GM12878 (cell line): ENCODE results near the gene TATDN2. TPM values are rescaled to one million over a fixed set of nuclear protein-coding genes. Genes with fewer than 3 reads are reported as not detected.

ENCODE experiments used
- JUNB ChIP-seq: IDR thresholded peaks from 2 replicates; pipeline ENCODE4 v1.6.1; 2016; ENCODE audit warnings: antibody characterized with exemption, mild to moderate bottlenecking
- MEF2B ChIP-seq: fragments of 450-650 bp; IDR thresholded peaks from 2 replicates; pipeline ENCODE4 v1.6.1; 2018; ENCODE audit warnings: mild to moderate bottlenecking, moderate library complexity; ENCODE audit not compliant: partially characterized antibody, poor library complexity, severe bottlenecking
- NR2C2 ChIP-seq: IDR thresholded peaks from 2 replicates; pipeline ENCODE4 v1.6.1; 2011; ENCODE audit warnings: borderline replicate concordance, low read depth; ENCODE audit not compliant: control insufficient read depth, insufficient read length
- NR2F1 ChIP-seq: fragments of 450-650 bp; conservative IDR thresholded peaks from 2 replicates; pipeline ENCODE4 v1.6.1; 2017; ENCODE audit warnings: mild to moderate bottlenecking
- NRF1 ChIP-seq: conservative IDR thresholded peaks from 2 replicates; pipeline ENCODE4 v1.6.1; 2011; ENCODE audit warnings: mild to moderate bottlenecking, low read depth, low read length, improper control_type of control experiment
- RUNX3 ChIP-seq: IDR thresholded peaks from 2 replicates; pipeline ENCODE4 v1.6.1; 2012; ENCODE audit warnings: low read length, inconsistent platforms
- SIN3A ChIP-seq: IDR thresholded peaks from 2 replicates; pipeline ENCODE4 v1.6.1; 2012; ENCODE audit warnings: low read depth, low read length, improper control_type of control experiment
- SMARCA5 ChIP-seq: fragments of 450-650 bp; IDR thresholded peaks from 2 replicates; pipeline ENCODE4 v1.6.1; 2017; ENCODE audit warnings: mild to moderate bottlenecking
- SRF ChIP-seq, 2 experiments: IDR thresholded peaks; 2 replicates each; pipeline ENCODE4 v1.6.1; 2011; ENCODE audit warnings: low read depth in 2 of 2, low read length in 2 of 2, mild to moderate bottlenecking in 1 of 2, moderate library complexity in 1 of 2
- YY1 ChIP-seq: IDR thresholded peaks from 2 replicates; pipeline ENCODE4 v1.6.1; 2011; ENCODE audit warnings: low read depth, mild to moderate bottlenecking, low read length
- polyA plus RNA-seq, 11 experiments: library from polyadenylated mRNA; depleted of rRNA in 4 of 11; unstranded in 6 of 11; stranded (reverse) in 5 of 11; fragments of >200 nt; fragmentation: Nextera tagmentation in 4 of 11; fragmentation: Illumina TruSeq in 1 of 11; extraction: Ambion mirVana in 4 of 11; extraction: Trizol in 1 of 11; gene quantifications; 1 replicate in 1 of 11; 2 replicates in 10 of 11; pipeline versions ENCODE4 v1.2.1 to v1.2.3, GENCODE V29; 2011 to 2016; ENCODE audit warnings: inconsistent platforms in 2 of 11, missing spikeins in 2 of 11, low read depth in 1 of 11
- total RNA-seq, 4 experiments: library from RNA; depleted of rRNA in 3 of 4; stranded (reverse); fragments of >200 nt in 3 of 4; fragmentation: Illumina TruSeq in 1 of 4; extraction: Trizol in 1 of 4; gene quantifications; 2 replicates each; pipeline versions ENCODE4 v1.2.1 to v1.2.3, GENCODE V29; 2013 to 2021
- TF ChIP-seq, protein P1 (sequence below): IDR thresholded peaks from 2 replicates; pipeline ENCODE4 v1.6.1; 2012; ENCODE audit warnings: improper control_type of control experiment, low read depth, low read length; ENCODE audit not compliant: insufficient replicate concordance
- TF ChIP-seq, protein P2 (sequence below): fragments of 450-650 bp; IDR thresholded peaks from 2 replicates; pipeline ENCODE4 v1.6.1; 2017; ENCODE audit warnings: mild to moderate bottlenecking, moderate library complexity
- TF ChIP-seq, protein P3 (sequence below): IDR thresholded peaks from 2 replicates; pipeline ENCODE4 v1.6.1; 2012; ENCODE audit warnings: low read depth, low read length, improper control_type of control experiment
- TF ChIP-seq, protein P4 (sequence below): fragments of 450-650 bp; IDR thresholded peaks from 2 replicates; pipeline ENCODE4 v1.6.1; 2017; ENCODE audit warnings: borderline replicate concordance
- TF ChIP-seq, protein P5 (sequence below): fragments of 150-350 bp; IDR thresholded peaks from 2 replicates; pipeline ENCODE4 v1.6.1; 2014; ENCODE audit warnings: mild to moderate bottlenecking, low read depth, low read length
- TF ChIP-seq, protein P6 (sequence below): IDR thresholded peaks from 2 replicates; pipeline ENCODE4 v1.6.1; 2011; ENCODE audit warnings: low read depth, low read length, improper control_type of control experiment, borderline replicate concordance

TATDN2 gene
- total and polyA plus RNA-seq, 10 of the 15 experiments (the other 5 are each of a cell fraction or from before 2014, with no cell fraction given) = 4.2 to 36.5 (median 15.8) TPM

DNA sequence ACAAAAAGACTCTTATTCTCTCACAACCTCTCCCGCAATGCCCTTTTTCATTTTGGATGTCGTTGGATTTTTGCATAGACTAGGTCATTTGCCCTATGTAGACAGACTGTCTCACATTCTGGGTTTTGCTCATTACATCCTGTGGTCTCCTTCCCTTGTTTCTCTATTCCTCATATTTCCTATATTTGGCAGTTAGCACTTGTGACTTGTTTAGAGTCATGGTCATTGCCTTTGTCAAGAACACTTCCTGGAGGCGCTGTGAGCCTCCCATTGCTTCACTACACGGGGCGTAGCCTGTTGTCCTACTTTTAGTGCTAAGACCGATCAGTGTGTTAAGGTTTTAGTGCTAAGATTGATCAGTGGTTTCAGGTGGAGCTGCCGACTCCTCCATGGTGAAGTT, 16.1 kb upstream of the TATDN2 start (continued):
- TF ChIP-seq, protein P1, sequence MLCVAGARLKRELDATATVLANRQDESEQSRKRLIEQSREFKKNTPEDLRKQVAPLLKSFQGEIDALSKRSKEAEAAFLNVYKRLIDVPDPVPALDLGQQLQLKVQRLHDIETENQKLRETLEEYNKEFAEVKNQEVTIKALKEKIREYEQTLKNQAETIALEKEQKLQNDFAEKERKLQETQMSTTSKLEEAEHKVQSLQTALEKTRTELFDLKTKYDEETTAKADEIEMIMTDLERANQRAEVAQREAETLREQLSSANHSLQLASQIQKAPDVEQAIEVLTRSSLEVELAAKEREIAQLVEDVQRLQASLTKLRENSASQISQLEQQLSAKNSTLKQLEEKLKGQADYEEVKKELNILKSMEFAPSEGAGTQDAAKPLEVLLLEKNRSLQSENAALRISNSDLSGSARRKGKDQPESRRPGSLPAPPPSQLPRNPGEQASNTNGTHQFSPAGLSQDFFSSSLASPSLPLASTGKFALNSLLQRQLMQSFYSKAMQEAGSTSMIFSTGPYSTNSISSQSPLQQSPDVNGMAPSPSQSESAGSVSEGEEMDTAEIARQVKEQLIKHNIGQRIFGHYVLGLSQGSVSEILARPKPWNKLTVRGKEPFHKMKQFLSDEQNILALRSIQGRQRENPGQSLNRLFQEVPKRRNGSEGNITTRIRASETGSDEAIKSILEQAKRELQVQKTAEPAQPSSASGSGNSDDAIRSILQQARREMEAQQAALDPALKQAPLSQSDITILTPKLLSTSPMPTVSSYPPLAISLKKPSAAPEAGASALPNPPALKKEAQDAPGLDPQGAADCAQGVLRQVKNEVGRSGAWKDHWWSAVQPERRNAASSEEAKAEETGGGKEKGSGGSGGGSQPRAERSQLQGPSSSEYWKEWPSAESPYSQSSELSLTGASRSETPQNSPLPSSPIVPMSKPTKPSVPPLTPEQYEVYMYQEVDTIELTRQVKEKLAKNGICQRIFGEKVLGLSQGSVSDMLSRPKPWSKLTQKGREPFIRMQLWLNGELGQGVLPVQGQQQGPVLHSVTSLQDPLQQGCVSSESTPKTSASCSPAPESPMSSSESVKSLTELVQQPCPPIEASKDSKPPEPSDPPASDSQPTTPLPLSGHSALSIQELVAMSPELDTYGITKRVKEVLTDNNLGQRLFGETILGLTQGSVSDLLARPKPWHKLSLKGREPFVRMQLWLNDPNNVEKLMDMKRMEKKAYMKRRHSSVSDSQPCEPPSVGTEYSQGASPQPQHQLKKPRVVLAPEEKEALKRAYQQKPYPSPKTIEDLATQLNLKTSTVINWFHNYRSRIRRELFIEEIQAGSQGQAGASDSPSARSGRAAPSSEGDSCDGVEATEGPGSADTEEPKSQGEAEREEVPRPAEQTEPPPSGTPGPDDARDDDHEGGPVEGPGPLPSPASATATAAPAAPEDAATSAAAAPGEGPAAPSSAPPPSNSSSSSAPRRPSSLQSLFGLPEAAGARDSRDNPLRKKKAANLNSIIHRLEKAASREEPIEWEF = no peak
- TF ChIP-seq, protein P2, sequence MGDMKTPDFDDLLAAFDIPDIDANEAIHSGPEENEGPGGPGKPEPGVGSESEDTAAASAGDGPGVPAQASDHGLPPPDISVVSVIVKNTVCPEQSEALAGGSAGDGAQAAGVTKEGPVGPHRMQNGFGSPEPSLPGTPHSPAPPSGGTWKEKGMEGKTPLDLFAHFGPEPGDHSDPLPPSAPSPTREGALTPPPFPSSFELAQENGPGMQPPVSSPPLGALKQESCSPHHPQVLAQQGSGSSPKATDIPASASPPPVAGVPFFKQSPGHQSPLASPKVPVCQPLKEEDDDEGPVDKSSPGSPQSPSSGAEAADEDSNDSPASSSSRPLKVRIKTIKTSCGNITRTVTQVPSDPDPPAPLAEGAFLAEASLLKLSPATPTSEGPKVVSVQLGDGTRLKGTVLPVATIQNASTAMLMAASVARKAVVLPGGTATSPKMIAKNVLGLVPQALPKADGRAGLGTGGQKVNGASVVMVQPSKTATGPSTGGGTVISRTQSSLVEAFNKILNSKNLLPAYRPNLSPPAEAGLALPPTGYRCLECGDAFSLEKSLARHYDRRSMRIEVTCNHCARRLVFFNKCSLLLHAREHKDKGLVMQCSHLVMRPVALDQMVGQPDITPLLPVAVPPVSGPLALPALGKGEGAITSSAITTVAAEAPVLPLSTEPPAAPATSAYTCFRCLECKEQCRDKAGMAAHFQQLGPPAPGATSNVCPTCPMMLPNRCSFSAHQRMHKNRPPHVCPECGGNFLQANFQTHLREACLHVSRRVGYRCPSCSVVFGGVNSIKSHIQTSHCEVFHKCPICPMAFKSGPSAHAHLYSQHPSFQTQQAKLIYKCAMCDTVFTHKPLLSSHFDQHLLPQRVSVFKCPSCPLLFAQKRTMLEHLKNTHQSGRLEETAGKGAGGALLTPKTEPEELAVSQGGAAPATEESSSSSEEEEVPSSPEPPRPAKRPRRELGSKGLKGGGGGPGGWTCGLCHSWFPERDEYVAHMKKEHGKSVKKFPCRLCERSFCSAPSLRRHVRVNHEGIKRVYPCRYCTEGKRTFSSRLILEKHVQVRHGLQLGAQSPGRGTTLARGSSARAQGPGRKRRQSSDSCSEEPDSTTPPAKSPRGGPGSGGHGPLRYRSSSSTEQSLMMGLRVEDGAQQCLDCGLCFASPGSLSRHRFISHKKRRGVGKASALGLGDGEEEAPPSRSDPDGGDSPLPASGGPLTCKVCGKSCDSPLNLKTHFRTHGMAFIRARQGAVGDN = no peak
- TF ChIP-seq, protein P3, sequence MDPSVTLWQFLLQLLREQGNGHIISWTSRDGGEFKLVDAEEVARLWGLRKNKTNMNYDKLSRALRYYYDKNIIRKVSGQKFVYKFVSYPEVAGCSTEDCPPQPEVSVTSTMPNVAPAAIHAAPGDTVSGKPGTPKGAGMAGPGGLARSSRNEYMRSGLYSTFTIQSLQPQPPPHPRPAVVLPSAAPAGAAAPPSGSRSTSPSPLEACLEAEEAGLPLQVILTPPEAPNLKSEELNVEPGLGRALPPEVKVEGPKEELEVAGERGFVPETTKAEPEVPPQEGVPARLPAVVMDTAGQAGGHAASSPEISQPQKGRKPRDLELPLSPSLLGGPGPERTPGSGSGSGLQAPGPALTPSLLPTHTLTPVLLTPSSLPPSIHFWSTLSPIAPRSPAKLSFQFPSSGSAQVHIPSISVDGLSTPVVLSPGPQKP = no peak
- TF ChIP-seq, protein P4, sequence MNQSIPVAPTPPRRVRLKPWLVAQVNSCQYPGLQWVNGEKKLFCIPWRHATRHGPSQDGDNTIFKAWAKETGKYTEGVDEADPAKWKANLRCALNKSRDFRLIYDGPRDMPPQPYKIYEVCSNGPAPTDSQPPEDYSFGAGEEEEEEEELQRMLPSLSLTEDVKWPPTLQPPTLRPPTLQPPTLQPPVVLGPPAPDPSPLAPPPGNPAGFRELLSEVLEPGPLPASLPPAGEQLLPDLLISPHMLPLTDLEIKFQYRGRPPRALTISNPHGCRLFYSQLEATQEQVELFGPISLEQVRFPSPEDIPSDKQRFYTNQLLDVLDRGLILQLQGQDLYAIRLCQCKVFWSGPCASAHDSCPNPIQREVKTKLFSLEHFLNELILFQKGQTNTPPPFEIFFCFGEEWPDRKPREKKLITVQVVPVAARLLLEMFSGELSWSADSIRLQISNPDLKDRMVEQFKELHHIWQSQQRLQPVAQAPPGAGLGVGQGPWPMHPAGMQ = no peak
- no peak for TF ChIP-seq NR2F1
- no peak for TF ChIP-seq SMARCA5
- TF ChIP-seq SRF (IDR thresholded peaks at IDR 0.05; ENCODE audit: low read depth in 2 of 2, low read length in 2 of 2) = peak in 1 of 2 experiments; percentile 79; a peak in 1 of 4 replicates
- peak; percentile 90 for TF ChIP-seq RUNX3
- TF ChIP-seq, protein P5, sequence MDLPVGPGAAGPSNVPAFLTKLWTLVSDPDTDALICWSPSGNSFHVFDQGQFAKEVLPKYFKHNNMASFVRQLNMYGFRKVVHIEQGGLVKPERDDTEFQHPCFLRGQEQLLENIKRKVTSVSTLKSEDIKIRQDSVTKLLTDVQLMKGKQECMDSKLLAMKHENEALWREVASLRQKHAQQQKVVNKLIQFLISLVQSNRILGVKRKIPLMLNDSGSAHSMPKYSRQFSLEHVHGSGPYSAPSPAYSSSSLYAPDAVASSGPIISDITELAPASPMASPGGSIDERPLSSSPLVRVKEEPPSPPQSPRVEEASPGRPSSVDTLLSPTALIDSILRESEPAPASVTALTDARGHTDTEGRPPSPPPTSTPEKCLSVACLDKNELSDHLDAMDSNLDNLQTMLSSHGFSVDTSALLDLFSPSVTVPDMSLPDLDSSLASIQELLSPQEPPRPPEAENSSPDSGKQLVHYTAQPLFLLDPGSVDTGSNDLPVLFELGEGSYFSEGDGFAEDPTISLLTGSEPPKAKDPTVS = no peak
- TF ChIP-seq SIN3A = no peak
- TF ChIP-seq, protein P6, sequence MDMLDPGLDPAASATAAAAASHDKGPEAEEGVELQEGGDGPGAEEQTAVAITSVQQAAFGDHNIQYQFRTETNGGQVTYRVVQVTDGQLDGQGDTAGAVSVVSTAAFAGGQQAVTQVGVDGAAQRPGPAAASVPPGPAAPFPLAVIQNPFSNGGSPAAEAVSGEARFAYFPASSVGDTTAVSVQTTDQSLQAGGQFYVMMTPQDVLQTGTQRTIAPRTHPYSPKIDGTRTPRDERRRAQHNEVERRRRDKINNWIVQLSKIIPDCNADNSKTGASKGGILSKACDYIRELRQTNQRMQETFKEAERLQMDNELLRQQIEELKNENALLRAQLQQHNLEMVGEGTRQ = no peak
- TF ChIP-seq MEF2B = no peak
- no peak for TF ChIP-seq NRF1
- TF ChIP-seq JUNB = peak; percentile 88
- TF ChIP-seq NR2C2 = no peak
- no peak for TF ChIP-seq YY1
